HG03045 (cell line): ENCODE results near the gene TNS1.

Experiments
- ATAC-seq: cut with Tn5 transposase; IDR thresholded peaks from one replicate; pipeline ENCODE4 v1.9.1; 2021; ENCODE audit warnings: mild to moderate bottlenecking, moderate library complexity; ENCODE audit not compliant: unreplicated experiment

Gene TNS1

GRCh38 chr2:217837530-217837929, 165.3 kb downstream of the TNS1 start:
- ATAC-seq: no peak

- ATAC-seq: no peak
These were observed 165.8 kb downstream of the TNS1 start for GRCh38 chr2:217836901-217837491.

DNA sequence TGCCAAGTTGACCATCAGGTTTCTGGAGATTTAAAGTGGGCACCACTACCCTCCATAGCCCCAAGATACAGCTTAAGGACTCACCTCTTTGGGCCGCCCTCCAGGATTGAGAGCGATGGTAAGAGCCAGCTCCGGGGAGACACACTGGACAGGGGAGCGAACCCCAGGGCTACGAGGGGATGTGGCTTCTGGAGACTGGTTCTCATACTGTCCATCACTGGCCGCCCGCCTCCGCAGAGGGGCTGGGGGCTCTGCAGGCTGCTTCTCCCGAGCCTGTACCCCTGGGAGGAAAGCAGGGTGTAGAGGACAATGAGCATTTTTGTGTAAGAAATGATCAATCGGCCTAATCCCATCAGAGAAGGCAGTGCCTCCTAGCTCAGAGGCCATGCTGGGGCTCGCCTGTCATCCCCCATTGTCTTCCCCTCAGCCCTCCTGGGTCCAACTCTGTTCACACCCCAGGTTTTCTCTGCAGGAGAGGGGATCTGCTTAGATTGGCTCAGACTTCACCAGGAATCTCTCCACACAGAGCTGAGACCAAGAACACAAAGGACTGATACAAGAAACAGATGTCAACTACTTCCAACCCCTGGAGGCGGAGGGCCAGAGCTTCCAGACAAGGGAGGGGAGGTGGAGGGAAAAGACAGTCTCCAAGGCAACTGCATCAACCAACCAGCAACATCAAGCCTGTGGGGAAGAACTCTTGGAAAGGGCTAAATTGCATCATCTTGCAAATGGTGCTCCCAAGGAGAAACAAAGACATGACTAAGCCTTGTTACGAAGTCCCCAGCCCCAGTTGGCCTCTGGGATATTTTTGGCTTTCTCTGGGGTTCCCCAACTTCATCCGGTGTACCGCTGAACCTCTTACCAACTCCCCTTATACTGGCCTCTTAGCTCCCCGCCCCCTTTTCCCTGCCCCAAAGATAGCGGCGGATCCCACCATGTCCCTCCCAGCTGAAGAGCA, 166.6 kb downstream of the TNS1 start:
- ATAC-seq: no peak

DNA sequence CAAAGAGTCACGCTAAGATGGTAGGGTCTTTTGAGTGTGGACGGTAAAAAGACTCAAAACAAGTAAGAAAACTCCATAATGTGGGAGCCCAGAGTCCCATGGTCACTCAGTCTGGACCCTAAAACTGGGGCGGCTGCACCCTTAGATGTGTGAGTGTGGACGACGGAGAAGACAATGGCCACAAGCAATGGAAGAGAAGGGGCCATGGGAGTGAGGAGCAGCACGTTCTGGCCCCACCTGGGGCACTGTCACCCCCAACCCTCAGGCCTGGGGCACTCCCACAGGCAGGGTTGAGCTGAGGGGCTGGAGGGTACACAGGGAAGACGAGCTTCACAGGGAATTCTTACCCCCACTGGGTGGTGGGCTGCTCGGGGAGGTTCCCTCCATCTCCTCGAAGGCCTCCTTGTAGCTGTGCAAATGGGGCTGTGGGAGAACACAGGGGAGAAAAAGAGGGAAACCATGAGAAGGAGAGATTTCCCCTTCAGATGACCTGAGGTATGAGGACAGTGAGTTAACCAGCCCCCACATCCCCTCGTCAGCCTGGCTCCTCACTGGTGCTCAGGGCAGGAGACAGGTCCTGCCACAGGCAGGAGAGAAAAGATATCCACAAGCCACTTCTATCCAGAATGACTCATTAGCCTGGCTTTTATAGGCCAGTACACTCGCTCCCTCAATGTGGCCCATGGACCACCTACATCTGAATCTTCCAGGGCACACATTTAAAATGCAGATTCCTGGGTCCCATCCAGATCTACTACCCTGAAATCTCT, 167.9 kb downstream of the TNS1 start:
- ATAC-seq: no peak

- ATAC-seq: no peak
These were observed 168.7 kb downstream of the TNS1 start for GRCh38 chr2:217834057-217834620.

GRCh38 chr2:217833439-217833838, 169.4 kb downstream of the TNS1 start:
- ATAC-seq: no peak

DNA sequence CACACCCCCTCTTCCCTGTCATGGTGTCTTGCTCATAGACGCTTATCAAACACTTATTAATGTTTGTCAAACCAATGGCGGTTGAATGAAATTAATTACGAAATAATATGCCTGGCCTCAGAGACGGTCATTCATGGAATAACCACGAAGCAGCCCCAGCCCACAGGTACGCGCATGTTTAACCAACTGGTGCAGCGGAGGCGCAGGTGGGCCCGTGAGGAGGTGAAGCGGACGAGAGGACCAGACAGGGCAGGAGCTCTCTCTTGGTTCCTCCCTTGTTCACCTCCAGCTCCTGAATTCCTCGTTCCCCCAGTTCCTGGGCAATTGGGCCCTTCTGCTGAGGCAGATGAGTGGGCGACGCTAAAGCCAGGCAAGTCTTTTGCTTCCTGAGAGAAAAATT, 169.8 kb downstream of the TNS1 start:
- ATAC-seq: no peak

- no peak for ATAC-seq
These were observed 170.7 kb downstream of the TNS1 start for GRCh38 chr2:217832115-217832514.

DNA sequence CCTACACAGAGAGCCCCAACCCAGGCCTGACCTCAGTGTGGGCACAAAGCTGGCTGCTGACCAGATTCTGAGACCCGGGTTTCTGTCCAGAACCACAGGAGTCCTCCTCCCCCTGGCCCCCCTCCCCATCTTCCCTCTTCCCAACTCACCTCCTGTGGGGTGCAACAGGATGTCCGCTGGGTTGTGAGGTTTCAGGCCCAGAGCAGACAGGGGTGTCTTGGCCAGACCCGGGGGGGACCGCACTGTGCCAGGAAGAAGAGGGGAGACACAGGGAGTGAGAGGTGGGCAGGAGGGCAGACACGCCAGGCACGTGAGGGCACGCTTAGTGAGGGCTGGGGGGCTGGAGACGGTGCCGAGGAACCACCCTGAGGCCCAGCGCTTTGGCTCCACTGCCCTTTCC, 171.5 kb downstream of the TNS1 start:
- ATAC-seq: no peak

GRCh38 chr2:217830807-217831206, 172.0 kb downstream of the TNS1 start:
- ATAC-seq: no peak

GRCh38 chr2:217830061-217830460, 172.7 kb downstream of the TNS1 start:
- no peak for ATAC-seq

DNA sequence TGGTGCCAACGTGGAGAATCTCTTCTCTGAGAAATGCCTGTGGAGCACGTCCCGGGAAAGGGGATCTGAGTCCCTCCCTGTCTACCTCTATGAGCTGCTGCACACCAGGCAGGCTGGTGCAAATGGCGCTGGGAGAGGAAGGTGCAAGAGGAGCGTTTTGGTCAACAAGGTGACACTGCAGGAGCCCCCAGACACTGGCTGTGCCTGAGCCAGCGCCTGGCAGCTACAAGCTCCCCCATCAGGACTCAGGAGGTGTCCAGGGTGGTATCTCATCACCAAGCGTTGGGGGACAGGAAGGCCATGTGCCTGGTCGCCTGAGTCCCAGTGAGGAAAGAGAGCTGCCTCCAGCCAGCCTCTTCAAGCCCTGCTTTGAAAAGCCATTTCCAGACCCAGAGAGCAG, 173.4 kb downstream of the TNS1 start:
- ATAC-seq: no peak

DNA sequence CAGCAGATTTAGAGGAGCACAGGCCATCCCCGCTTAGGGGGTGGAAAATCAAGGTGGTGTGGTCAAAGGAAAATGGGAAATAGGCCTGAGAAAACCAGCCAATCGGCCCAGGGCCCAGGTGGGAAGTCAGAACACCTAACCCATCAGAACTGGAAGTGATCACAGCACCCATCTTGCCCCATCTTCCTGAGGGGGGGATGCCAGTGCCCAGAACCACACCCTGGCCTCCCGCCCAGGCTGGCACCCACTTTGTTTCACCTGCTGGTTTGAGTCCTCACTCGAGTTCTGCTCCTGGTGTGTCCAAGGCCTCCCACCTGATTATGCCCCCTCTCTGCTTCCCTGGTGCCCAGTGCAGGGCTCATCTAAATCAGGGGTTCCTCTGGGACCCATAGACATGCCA, 174.5 kb downstream of the TNS1 start:
- no peak for ATAC-seq

DNA sequence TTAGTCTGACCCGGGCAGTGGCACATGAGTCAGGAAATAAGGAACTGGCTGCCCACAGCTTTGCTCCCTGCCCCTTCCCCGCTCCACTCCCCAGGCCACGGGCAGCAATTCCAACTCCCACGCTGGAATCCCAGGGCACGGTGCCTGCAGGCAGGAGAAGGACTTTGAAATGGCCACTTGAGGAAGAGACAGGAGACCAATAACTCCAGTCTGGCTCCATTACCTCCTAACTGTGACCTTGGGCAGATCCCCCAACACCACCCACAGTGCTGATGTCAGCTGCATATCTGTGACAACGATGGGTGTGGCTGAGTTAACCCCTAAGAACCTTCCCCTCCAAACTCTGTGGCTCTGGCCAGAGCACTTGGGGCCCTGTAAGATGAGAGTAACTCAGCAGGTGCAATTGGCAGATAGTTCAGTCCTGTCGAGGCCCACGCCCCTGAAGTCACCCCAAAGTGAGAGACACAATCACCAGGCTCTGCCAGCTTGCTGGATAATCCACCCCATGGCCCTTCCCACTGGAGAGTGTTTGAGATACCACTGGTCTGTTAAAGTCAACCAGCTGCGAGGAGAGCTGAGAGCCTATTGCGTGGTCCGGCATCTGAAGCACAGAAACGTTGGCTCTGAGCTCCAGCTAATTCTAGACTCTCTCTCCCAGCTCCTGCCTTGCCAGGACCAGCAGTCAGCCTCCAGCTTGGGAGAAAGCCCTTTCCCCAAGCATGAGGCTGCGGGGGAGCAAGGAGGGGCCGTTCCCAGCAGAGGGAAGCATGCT, 175.2 kb downstream of the TNS1 start:
- no peak for ATAC-seq

- ATAC-seq: no peak
These were observed 175.8 kb downstream of the TNS1 start for GRCh38 chr2:217826991-217827390.

GRCh38 chr2:217826520-217826919, 176.3 kb downstream of the TNS1 start:
- ATAC-seq: no peak

- ATAC-seq: no peak
These were observed 177.1 kb downstream of the TNS1 start for GRCh38 chr2:217825469-217826235.

DNA sequence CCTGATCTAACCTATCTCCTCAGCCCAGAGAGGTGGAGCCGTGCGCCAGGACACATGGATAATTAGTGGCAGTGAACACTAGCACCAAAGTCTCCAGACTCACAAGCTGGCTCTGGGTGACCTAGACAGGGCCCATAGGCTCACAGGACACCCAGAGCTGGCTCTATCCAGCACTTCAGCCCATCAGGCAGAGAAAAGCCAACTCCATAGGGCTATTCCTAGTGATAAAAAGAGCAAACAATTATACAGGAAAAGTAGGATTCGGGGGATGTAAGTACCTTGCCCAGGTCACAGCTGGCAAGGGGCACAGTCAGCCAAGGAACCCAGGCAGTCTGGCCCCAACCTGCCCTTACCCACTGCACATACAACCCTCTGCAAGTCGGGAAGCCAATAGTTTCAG, 178.6 kb downstream of the TNS1 start:
- no peak for ATAC-seq

DNA sequence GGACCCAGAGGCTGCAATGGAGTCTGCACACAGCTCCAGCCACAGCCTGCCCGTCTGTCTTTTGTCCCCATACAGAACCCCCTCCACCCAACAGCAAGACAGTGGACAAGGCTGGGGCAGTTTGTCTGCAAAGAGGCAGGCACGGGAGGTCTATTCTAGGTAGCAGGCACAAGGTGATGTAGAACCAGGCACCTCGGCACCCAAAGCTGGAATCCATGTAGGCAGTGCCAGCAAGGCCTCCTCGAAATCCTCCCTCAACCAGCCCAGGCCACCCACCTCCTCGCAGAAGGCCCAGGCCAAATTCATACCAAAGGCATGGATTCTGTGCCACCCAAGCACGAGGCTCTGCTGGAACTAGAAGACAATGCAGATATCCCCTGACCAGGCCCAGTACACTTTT, 179.2 kb downstream of the TNS1 start:
- no peak for ATAC-seq
